ENCODE data around the gene XKR3.

DNA sequence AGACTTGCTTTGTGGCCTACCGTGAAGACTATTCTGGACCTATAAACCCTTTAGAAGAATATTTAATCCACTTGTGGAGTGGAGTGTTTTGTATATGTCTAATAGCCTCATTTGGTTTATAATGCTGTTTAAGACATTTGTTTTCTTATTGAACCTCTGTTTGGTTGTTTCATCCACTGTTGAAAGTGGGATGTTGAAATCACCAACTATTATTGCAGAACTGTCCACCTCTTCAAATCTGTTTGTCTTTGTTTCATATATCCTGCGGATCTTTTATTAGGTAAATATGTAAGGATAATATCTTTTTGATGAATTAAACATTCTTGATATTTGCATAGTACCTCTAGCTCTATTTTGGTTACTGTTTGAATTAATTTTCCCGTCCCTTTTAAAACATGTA is 49.1 kb downstream of the XKR3 start:
- TF ChIP-seq, protein P1, sequence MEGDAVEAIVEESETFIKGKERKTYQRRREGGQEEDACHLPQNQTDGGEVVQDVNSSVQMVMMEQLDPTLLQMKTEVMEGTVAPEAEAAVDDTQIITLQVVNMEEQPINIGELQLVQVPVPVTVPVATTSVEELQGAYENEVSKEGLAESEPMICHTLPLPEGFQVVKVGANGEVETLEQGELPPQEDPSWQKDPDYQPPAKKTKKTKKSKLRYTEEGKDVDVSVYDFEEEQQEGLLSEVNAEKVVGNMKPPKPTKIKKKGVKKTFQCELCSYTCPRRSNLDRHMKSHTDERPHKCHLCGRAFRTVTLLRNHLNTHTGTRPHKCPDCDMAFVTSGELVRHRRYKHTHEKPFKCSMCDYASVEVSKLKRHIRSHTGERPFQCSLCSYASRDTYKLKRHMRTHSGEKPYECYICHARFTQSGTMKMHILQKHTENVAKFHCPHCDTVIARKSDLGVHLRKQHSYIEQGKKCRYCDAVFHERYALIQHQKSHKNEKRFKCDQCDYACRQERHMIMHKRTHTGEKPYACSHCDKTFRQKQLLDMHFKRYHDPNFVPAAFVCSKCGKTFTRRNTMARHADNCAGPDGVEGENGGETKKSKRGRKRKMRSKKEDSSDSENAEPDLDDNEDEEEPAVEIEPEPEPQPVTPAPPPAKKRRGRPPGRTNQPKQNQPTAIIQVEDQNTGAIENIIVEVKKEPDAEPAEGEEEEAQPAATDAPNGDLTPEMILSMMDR (IDR thresholded peaks at IDR 0.05; ENCODE audit: insufficient read depth, low read depth, low read length): no peak
- no peak for TF ChIP-seq EZH2 (IDR thresholded peaks at IDR 0.05; ENCODE audit: insufficient read depth, low read length)
